GM12891 (cell line): Measurements from ENCODE around the gene RASAL1.

Source experiments
- PAX5 ChIP-seq: IDR thresholded peaks from 2 replicates; pipeline ENCODE4 v1.6.1; 2011; ENCODE audit warnings: low read length, moderate library complexity, mild to moderate bottlenecking; ENCODE audit not compliant: insufficient read depth, severe bottlenecking
- POLR2A ChIP-seq: IDR thresholded peaks from 2 replicates; pipeline ENCODE4 v1.6.1; 2011; ENCODE audit warnings: low read depth, low read length, control low read depth
- POLR2AphosphoS5 ChIP-seq: IDR thresholded peaks from 2 replicates; pipeline ENCODE4 v1.6.1; 2011; ENCODE audit warnings: low read depth, low read length, control low read depth
- TAF1 ChIP-seq: IDR thresholded peaks from 2 replicates; pipeline ENCODE4 v1.6.1; 2011; ENCODE audit warnings: low read depth, low read length, control low read depth

DNA sequence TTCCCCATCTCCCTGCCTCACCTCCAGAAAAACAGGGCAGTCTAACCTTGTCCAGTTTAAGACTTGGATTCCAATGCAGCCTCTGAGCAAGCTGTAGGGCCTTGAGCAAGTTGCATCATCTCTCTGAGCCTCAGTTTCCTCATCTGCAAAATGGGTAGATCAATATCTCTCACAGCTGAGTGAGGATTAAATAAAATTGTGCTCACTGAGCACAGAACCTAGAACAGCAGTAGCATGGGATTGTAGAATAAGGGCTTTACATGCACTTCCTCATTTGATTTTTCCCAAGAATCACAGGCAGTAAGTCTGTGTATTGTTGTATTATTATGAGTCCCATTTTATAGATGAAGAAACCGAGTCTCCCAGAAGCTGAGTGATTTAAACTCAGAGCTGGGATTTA lies 77.0 kb downstream of the RASAL1 start:
- TF ChIP-seq POLR2AphosphoS5 (no peak), POLR2A (no peak), TAF1 (no peak), PAX5 (no peak)
